Endometrial microvascular endothelial cells (primary cell): ENCODE results near the gene FAM184A. TPM values are rescaled to one million over a fixed set of nuclear protein-coding genes. Genes with fewer than 3 reads are reported as not detected.

Experiments
- in situ Hi-C: cut with HindIII; loops from 2 replicates; pipeline ENCODE4 v1.10.0; 2017; ENCODE audit warnings: low sequenced_read_pairs, low pct_unique_long_range_greater_than_20kb; ENCODE audit errors: inconsistent ontology term
- total RNA-seq: library from RNA; depleted of rRNA; stranded (reverse); fragments of >200 nt; gene quantifications from one replicate; pipeline ENCODE4 v1.2.3, GENCODE V29; 2015; ENCODE audit errors: inconsistent ontology term

The FAM184A gene
- total RNA-seq, 1 donor from 2014 or later = not detected

DNA sequence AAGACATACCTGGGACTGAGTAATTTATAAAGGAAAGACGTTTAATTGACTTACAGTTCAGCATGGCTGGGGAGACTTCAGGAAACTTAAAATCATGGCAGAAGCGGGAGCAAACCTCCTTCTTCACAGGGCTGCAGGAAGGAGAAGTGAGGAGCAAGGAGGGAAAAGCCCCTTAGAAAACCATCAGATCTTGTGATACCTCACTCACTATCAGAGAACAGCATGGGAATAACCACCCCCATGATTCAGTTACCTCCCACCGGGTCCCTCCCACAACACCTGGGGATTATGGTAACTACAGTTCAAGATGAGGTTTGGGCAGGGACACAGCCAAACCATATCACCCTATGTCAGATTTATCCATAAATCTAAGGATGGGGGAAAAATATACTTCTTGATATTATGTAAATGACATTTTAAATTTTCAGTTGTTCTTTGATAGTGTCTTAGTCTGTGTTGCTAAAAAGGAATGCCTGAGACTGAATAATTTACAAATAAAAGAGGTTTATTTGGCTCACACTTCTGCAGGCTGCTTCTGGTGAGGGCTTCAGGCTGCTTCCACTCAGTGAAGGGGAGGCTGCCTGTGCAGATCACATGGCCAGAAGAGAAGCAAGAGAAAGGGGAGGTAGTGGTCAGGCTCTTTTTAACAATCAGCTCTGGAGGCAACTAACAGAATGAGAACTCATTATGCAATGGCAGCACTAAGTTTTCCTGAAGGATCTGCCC is 142.3 kb downstream of the FAM184A start:
- in situ Hi-C loops = no loop called here

DNA sequence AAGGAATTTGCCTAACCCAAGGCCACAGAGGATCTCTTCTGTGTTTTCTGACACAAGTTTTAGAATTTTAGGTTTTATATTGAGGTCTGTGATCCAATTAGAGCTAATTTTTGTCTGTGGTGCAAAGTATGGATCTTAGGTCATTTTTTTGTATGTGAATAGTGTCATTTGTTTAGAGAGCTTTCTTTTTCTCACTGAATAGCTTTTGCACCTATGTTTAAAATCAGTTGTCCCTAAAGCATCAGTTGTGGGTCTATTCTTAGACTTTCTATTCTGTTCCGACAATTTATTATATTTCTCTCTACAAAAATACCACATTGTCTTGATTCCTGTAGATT is 143.2 kb downstream of the FAM184A start:
- in situ Hi-C loops = no loop called here

DNA sequence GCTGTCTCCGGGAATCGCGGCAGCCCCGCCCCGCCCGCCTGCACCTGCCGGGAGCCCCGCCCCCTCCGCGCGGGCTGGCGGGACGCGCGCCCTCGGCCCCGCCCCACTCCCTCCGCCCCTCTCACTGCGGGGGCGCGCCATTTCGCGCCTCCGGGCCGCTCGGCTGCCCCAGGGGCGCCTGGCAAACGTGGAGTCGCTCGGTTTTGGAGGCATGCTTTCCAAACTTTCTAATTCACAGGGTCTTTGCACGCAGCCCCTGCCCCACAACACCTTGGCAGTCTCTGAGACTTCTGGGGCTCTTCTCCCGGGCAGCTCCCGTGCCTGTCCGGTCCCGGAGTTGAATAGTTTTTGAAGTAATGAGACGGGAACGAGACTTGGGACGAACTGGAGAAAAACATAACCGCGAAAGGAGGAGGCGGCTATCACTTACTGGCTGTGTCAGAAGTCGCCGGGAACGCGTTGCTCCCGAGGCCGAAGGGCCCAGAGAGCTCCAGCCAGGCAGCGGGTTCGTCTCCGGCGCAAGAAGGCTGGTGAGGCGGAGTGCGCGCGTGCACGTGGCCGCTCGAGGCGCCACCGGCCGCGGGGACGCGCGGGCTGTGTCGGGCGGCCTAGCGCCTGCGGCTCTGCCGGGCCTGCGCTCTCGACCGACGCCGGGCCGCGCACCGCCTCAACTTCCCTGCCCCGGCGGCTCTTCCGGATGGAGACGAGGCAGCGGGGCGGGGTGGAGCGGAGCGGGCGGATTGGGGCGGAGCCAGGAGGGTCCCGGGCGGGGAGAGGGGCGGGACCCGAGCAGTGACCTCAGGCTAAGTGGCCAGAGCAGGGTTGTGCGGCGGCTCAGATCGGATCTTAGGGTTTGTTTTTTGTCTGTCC is 143.8 kb downstream of the FAM184A start, which contains the start of gene MCM9:
TSS of gene MCM9 (minus strand) at position 699 of the 870 bp plus-strand sequence. CDS start 3,436 bp downstream, outside the sequence.
- in situ Hi-C loops = no loop called here

DNA sequence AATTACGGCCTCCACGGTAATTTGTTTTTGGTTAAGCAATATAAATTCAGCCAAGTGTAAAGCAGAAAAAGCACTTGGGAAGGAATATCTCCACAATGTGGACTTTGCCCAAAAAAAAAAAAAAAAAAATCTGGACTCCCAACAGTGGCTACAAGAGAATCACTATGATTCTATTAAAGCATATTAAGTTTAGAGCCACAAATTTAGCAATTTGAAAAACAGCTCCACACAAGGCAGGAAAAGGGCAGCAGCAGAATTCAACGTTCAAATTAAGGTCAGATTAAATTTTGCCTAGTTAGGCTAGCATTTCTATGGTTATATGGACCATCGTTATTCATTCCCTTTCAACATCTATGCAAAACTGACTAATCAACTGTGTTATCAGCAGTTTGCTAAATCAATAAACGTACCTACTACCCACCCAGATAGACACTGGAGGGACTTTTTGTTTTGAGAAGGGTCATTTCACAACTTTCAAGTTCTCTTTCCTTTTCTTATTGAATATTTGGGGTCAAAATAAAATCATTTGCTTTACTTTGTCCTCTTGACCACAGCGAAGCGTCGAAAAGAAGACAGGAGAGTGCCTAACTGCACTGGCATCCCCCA is 144.5 kb downstream of the FAM184A start:
- in situ Hi-C loops = no loop called here

DNA sequence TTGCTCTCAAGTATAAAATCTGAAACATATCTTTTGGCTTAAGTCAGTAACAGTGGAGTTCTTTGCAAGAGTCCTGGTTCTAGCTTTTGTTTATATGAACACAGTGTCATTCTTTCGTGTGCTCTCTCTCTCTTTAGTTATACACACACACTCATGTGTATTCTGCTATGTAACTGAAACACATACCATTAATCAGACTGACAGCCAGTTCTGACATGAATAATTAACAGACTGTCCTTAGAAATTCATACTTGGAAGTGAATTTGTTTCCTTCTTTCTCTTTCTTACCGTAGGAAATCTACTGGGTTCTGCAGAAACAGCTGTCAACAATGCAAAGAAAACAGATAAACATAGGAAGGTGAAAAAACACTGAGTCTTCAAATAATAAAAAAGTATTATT is 146.0 kb downstream of the FAM184A start:
- in situ Hi-C loops = no loop called here

DNA sequence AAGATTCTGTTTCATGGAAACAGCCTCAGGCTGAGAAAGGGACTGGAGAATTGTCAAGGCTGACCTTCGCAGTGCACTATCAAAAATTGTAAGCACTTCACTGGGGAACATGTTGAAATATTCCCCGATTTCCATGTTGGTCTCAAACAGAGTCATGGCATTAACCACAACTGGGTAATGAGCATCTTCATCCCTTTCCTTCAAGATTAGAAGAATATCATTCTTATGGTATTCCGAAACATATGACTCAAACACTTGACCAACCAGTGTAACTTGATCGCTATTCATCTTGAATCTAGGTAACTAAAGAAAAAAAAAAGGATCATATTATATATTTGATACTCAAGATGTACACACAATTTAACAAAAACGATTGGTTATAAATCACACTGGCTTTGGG is 147.0 kb downstream of the FAM184A start:
- in situ Hi-C loops = no loop called here

DNA sequence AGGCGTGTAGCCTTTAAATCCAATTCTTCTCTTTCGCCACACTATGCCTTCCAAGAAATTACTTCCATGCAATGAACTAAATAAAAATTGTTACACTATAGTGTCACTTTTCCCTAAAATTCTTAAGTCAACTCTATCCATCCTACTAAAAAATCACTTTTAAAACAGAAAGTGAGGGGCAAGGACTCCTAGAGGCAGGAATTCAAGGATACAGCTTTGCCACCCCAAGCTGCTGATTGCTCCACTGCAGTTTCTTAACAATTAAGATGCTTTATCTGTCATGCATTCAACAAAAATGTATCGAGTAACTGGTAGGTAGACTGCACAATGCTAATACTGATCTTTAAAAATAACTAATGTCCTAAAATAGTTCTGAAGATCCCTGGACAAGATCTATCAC is 147.8 kb downstream of the FAM184A start:
- in situ Hi-C loops = no loop called here

DNA sequence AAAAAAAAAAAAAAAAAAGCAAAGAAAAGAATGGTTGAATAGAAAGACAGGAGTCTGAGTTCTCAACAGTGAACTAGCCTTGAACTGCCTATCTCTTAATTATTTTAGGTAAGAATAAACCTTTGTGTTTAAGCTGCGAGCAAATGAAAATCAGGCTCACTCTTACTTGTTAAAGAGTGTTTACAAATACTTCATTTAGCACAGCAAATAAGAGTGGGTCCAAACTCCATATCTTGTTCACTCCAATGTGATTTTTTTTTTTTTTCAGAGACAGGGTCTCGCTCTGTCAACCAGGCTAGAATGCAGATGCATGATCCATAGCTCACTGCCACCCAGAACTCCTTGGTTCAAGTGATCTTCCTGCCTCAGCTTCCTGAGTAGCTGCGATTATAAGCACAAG is 155.4 kb downstream of the FAM184A start:
- in situ Hi-C loops = no loop called here

DNA sequence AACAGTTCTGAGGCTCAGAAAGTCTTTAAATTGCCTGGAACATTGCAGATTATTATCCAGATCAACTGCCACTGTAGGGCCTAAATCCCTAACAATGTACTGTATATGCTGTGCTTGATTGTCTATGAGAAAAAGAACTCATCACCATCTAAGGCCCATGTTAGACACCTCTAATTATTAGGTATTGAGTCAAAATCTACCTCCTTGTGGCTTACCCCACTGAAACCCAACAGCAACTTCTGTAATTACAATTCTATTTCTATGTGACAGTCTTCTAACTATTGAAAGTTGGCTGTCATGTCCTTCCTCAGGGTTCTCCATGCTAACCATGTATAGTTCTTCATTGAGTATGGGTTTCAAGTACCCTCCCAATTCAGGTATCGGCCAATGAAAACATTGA is 157.4 kb downstream of the FAM184A start:
- in situ Hi-C loops = no loop called here

DNA sequence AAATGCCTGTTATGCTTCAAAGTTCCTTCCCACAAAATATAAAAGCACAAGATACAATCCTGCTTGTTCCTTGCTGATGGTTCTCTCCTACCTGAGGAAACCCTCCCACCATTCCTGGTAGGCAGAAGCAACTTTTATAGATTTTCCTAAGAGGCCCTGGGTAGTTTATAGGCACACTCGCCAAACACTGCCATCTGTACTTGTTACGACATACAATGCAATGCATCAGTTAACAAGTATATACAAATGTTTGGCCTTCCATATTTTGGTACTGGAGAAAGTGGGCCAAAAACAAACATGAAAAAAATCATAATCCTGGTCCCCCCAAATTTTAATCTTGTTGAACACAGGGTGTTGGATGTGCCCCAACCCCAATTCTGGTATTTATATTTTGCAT is 160.1 kb downstream of the FAM184A start:
- in situ Hi-C loops = no loop called here

DNA sequence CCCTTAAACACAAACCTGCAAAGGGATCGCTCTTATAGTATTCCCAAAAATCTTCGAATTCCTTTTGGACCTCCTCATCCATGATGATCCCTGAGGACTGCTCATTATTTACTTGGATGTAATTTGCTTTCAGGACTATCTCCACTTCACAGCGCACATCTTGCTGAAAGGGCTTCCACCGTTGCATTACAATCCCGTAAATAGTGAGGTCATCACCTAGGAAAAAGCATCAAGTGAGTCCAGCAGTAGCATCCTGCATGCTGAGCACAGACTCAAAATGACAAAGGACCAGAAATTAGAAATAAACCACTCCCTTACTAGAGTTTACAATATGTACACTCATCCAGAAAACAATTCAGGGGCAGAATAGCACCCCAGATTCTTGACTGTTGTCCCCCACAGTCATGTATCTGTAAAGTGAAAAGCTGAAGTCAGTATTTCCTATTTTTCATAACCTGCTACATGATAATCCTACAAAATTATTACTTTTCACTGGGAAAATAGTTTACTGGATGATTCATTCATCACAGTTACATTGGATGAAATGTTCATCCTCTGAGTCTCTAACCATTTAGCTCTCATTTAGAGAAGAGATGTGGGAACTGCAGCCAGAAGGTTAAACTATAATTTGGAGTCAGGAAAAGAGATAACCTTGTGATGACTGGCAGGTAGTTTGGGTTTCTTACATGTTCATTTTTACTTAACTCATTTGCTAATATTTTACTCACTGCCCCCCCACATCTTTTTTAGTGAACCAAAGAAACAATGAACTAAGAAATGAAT is 160.7 kb downstream of the FAM184A start:
- in situ Hi-C loops = no loop called here

DNA sequence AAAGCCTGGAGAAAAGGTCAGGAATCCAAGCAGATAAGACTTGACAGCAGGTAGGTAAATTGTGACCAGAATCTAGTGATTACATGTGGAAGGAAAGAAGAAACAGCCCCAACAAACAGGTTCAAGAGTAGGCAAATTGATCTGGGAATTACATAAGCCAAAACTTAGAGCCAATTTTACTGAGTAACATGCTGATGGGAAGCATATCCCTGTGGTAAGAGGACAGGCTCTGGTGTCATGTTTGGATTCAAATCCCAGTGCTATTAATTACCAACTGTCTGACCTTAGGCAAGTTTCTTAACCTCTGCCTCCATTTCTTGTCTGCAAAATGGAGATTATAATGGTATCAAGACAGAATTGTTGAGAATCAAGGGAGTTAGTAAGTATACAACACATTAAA is 163.9 kb downstream of the FAM184A start:
- in situ Hi-C loops = no loop called here

DNA sequence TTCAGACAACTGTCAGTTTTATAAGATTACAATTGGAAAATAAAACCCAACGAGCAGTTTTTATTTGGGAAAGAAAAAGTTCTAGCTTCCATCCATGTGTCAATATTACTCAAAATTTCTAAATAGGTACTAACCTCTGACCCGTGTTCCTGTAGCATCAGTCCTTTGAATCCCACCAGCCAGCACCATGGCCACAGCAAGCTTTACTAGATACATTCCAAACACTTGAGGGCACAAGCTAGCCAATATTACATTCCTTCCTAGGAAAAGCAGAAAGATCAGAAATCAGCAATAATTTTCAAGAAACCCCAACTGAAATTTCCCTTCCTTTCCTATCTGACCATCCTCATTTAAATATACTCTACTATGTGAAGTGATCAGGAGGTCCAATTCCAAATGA is 165.3 kb downstream of the FAM184A start:
- in situ Hi-C loops = no loop called here

DNA sequence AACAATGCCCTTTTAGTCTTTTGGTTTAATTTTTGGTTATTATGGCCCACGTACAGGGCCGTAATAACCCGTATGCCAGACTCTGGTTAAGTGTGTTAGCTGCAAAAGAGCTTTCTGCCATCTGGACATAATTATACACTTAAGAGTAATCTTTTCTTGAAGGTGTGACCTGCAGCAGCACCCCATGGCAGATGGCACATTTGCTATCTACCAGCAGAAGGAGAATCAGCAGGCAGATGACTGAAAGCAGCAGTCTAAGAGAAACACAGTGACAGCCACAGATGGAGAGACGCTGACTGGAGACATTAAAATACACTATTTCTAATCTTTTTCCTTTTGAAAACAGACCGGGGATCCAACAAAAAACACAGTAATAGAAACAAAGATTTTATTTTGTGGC is 165.8 kb downstream of the FAM184A start:
- in situ Hi-C loops = no loop called here

Other genes with a start within 250 kb of the FAM184A start
- gene ASF1A, start 184.5 kb downstream of the FAM184A start, total RNA-seq = 20.6 TPM
- gene MCM9, start 143.5 kb downstream of the FAM184A start, total RNA-seq = 12.9 TPM